Transverse colon (tissue), 4 donors: ENCODE data around the gene STRADA.

Experiments used
- EP300 ChIP-seq: sonication (generic); formaldehyde crosslinking; IDR thresholded peaks from one replicate; pipeline ENCODE4 v1.6.1; 2017; ENCODE audit warnings: antibody characterized with exemption, low read depth
- POLR2A ChIP-seq: fragments of 450-650 bp; IDR thresholded peaks from one replicate; pipeline ENCODE4 v1.6.1; 2016; ENCODE audit warnings: antibody characterized with exemption, mild to moderate bottlenecking, moderate library complexity
- POLR2AphosphoS5 ChIP-seq, 3 donors: sonication (generic); formaldehyde crosslinking; IDR thresholded peaks; one replicate each; pipeline ENCODE4 v1.6.1; 2016; ENCODE audit warnings: antibody characterized with exemption in 3 of 3
- TF ChIP-seq, protein P1 (sequence below), 5 experiments: fragments of 200-600 bp in 3 of 5; fragments of 450-650 bp in 2 of 5; sonication (generic) in 3 of 5; IDR thresholded peaks; 1 replicate in 2 of 5; 2 replicates in 3 of 5; pipeline ENCODE4 v1.5.1; 2016 to 2017; ENCODE audit warnings: antibody characterized with exemption in 5 of 5, inconsistent platforms in 3 of 5, mild to moderate bottlenecking in 2 of 5, moderate library complexity in 1 of 5

DNA sequence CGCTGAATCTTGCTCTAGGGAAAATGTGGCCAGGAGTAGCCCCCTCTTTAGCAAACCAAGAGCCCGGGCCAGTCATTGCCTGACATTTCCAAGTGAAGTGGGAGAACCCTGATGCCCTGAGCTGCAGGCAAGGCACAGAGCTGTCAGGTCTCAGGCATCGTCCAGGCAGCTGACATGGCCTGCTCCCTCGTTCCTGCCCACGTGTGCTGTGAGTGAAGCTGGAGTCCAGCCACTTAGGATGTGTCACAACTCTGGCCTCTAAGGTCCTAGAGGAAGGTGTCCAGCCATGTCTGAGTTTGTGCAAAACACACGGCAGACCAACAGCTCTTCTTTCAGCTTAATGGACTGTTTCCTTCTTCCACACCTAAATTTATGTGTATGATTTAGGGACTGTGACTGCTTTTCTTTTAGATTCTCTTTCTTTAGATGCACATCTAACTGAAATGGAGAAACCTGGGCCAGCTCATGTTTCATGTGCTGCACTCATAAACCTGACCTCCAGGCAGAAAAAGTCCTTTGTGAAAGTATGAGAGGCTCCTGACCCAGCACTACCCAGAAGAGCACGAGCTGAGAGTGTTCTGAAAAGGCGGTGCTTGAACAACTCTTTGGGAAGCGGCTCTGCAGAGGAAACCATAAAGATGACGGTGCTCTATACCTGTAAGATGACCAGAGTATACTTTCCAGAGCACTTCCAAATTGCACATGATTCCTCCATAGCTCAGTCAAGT, 26.9 kb downstream of the STRADA start:
- TF ChIP-seq, protein P1, sequence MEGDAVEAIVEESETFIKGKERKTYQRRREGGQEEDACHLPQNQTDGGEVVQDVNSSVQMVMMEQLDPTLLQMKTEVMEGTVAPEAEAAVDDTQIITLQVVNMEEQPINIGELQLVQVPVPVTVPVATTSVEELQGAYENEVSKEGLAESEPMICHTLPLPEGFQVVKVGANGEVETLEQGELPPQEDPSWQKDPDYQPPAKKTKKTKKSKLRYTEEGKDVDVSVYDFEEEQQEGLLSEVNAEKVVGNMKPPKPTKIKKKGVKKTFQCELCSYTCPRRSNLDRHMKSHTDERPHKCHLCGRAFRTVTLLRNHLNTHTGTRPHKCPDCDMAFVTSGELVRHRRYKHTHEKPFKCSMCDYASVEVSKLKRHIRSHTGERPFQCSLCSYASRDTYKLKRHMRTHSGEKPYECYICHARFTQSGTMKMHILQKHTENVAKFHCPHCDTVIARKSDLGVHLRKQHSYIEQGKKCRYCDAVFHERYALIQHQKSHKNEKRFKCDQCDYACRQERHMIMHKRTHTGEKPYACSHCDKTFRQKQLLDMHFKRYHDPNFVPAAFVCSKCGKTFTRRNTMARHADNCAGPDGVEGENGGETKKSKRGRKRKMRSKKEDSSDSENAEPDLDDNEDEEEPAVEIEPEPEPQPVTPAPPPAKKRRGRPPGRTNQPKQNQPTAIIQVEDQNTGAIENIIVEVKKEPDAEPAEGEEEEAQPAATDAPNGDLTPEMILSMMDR (IDR thresholded peaks at IDR 0.05), result no peak
- TF ChIP-seq POLR2A (no peak), EP300 (no peak), POLR2AphosphoS5 (IDR thresholded peaks at IDR 0.05) (no peak)
